Measurements from ENCODE around the gene MGMT.

The MGMT gene

DNA sequence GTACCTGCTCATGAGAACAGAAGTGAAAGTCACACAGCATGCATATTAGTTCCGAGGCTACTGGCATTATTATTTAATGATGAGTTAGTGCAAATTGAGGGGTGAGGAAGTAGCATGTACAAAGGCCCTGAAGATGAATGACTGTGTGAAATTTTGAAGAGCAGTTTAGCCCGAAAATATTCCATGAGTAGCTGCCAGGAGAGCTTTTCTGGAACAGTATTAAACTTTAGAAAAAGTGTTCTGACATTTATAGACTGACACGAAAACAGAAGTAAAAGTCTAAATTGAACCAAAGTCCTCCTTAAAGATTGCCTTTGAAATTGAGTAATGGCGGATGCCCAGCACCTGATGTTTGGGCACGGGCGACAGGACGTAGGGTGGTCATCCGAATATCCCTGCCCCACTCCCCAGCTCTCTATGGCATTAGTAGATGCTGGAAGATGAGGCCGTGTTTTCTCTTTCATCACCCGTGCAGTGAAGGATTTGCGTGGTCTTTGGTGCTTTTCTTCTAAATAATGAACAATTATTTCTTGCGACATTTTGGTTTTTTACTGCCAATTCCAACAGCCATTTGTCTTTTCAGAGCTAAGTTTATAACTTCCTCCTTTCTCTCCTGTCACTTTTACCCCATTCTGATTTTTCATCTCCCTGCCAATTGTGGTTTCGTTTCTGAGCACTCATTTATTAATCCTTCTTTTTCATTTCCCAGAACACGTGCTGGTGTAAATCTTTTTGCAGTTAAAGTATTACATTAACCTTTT, 192.6 kb downstream of the MGMT start:
- DNase-seq: no peak

- DNase-seq: no peak
Measured at GRCh38 chr10:129660569-129660968, 193.5 kb downstream of the MGMT start.

DNA sequence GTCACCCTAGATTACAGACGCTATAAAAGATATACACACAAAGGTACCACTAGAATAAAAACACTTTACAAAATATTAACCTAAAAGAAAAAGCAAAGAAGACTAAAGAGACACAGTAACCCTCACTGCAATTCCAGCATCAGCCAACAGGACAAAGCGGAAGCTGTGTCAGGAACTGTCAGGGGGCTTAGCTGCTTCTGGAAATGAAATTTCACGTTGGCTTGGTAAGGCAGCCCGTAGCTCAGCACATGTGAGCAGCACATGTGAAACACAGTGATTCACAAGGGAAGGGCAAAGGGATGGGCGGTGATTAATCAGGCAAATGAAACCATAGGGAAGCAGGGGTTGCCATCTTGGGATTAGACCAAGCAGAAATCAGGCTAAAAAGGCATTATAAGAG, 195.4 kb downstream of the MGMT start:
- no peak for DNase-seq

- no peak for DNase-seq
Measured at GRCh38 chr10:129670124-129670523, 203.1 kb downstream of the MGMT start.

- DNase-seq: no peak
Measured at GRCh38 chr10:129673292-129673691, 206.3 kb downstream of the MGMT start.

GRCh38 chr10:129675027-129675769, 208.2 kb downstream of the MGMT start:
- DNase-seq: no peak

- no peak for DNase-seq
Measured at GRCh38 chr10:129676014-129676413, 209.0 kb downstream of the MGMT start.

DNA sequence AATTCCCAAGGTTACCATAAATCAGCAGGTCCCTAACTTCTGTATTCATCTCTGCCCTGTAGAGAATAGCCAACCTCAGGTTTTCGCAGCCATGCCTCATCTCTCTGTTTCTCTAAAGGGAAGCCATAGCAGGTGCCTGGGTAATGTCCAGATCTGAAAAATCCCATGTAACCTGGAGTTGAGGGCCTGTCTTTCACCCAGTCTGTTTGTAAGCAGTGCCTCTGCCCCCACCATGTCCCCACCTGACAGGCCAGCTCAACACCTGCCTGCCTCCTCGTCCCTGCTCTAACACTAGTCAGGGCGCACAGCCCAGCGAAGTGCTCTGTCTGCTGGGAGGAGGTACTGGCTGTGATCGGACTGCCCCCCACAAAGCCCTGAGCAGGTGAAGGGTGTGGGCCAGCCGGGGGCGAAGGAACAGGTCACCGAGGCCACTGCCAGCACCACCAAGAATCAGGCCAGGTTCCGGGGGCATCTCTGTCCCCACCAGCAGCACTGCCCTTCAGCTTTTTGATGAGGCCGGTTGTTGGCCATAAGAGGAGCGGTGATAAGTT, 210.4 kb downstream of the MGMT start:
- no peak for DNase-seq

- DNase-seq: no peak
Measured at GRCh38 chr10:129678186-129678585, 211.1 kb downstream of the MGMT start.

GRCh38 chr10:129679207-129679606, 212.2 kb downstream of the MGMT start:
- DNase-seq: no peak

- DNase-seq: no peak
Measured at GRCh38 chr10:129680661-129681344, 213.8 kb downstream of the MGMT start.

DNA sequence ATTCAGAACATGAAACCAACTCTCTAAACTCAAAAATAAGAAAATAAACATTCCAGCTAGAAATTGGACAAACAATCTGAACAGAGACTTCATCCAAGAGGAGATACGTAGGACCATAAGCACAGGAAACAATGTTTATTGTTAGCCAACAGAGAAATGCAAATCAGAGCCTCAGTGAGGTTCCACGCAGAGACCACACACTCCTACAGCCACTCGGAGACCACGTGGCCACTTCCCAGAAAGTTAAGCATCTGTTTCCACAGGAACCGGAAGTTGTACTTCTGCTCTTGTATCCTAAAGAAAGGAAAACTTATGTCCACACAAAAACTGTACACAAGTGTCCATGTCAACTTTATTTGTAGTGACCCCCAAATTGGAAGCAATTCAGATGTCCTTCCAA, 214.8 kb downstream of the MGMT start:
- DNase-seq: no peak

GRCh38 chr10:129683519-129683918, 216.5 kb downstream of the MGMT start:
- no peak for DNase-seq

GRCh38 chr10:129683920-129684319, 216.9 kb downstream of the MGMT start:
- no peak for DNase-seq

DNA sequence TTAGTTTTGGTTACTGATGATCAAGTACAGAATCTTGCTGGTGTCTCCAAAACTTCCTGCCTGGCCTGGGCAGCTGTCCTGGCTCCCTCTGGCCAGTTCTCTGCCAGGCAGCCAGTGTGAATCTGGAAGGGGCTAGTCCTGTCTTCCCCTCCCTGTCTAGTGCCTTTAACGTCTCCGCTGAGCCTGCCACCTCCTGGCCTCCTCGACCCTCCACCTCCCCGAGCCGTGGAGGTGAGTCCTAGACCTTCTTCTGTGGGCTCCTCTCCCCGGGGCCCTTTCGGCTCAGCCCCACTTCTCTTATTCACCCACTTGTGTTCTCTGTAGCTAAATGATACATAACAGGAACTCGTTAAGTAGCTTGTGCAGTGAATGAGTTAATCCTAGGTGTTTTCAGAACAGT, 218.2 kb downstream of the MGMT start:
- no peak for DNase-seq

GRCh38 chr10:129689671-129690071, 222.6 kb downstream of the MGMT start:
- no peak for DNase-seq

DNA sequence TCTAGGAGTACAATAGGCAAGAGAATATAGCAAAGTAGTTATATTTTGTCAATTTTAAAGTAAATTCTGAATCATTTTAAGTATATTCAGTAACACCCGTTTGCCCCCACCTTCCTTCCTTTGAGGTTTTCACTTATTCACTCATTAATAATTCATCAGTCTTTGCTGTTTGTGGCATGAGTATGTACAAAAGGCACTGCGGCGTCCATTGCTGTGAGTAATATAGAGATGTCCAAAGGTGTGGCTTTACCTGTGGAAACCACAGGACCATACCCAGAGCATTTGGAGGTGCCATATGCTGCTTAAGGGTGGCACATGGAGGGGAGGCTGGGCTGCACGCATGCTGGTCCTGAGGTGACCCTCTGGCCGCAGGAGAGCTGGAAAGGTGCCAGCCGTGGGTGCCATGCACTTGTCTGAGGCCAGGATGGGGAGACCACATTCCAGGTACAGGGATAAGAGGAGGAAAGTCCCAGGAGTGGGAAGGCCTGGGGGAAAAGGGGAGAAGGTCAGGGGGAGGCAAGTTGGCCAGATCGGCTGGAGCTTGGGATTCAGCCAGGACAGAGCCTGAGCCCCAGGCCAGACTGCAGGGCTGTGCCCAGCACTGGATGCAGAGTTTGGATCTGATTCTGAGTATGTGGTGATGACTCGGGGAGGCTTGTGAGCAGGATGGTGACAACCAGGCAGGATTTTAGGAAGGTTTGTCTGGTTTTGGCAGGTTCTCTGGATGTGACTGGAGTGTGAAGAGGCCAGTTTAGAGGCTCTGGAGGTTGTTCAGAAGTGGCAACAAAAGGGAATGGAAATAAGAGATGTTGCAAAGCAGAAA, 223.4 kb downstream of the MGMT start:
- DNase-seq: no peak

GRCh38 chr10:129692695-129693094, 225.7 kb downstream of the MGMT start:
- no peak for DNase-seq

- DNase-seq: no peak
Measured at GRCh38 chr10:129693382-129693781, 226.3 kb downstream of the MGMT start.

GRCh38 chr10:129694184-129694583, 227.1 kb downstream of the MGMT start:
- DNase-seq: no peak

DNA sequence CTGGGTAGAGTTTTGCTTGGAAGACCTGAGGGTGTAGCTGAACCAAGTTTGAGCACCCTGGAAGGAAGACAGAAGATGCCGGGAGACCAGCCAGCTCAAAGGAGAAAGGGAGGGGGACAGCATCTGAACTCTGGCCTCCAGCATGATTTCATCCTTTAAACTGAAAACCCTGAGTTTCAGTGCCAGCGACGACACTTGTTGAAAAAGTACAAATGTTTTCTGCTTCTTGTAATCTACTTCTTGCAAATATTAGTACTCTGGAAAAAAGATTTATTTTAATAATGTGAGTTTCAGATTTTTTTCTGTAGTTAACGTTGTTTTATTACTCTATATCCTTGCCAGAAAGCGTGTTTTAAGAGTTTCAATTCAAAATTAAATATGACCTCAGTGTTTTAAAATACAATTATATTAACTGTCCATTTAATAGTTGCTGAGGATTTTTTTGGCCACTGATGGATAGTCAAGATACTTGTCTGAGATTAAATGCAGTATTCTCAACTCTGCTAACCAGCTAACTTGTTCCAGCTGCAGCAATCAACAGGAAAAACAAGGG, 227.7 kb downstream of the MGMT start:
- no peak for DNase-seq

DNA sequence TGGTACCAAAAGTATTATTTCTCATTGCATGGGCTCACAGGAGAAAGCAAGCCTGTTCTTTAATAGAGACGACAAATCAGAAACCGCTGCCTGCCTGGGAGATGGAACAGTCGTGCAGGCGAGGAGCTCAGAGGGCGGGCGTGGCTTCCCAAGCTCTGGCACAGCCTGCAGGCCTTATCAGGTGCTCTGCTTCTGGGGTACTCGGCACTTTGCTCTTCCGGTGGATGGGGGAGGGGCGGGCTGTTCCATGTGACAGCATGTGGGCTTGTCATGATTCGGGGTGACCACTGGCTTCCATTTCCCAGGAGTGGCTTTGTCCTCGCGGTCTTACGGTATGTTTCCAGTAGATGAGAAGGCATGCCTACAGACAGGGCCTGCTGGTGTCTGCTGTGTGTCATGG, 228.6 kb downstream of the MGMT start:
- no peak for DNase-seq
